Thyroid gland (tissue), 4 donors: ENCODE measurements around the gene USP48. TPM values are rescaled to one million over a fixed set of nuclear protein-coding genes. Genes with fewer than 3 reads are reported as not detected.

ENCODE experiments used
- DNase-seq, 2 donors: peaks; one replicate each; pipeline ENCODE4 v3.0.0-alpha.2; 2019
- H3K27ac ChIP-seq, 3 donors: fragments of 200-600 bp; sonication (generic); 1 replicate in 2 of 3; 2 replicates in 1 of 3; pipeline ENCODE4 v1.5.1; 2016 to 2019; ENCODE audit warnings: mild to moderate bottlenecking in 1 of 3, moderate library complexity in 1 of 3
- H3K27me3 ChIP-seq: fragments of 200-600 bp; sonication (generic); one replicate; pipeline ENCODE4 v1.5.1; 2019
- H3K36me3 ChIP-seq, 2 donors: fragments of 200-600 bp; sonication (generic); one replicate each; pipeline ENCODE4 v1.5.1; 2016 to 2019
- H3K4me1 ChIP-seq, 2 donors: fragments of 200-600 bp; sonication (generic); one replicate each; pipeline ENCODE4 v1.5.1; 2017 to 2019
- H3K4me3 ChIP-seq, 3 donors: fragments of 200-600 bp; sonication (generic); replicated peaks in 1 of 3; 1 replicate in 2 of 3; 2 replicates in 1 of 3; pipeline ENCODE4 v1.5.1; 2016; ENCODE audit warnings: mild to moderate bottlenecking in 1 of 3
- H3K9me3 ChIP-seq: fragments of 200-600 bp; sonication (generic); one replicate; pipeline ENCODE4 v1.5.1; 2017
- CTCF ChIP-seq, 6 experiments: fragments of 200-600 bp in 3 of 6; fragments of 450-650 bp in 3 of 6; sonication (generic) in 3 of 6; IDR thresholded peaks; one replicate each; pipeline ENCODE4 v1.5.1; 2016 to 2019; ENCODE audit warnings: antibody characterized with exemption in 6 of 6, mild to moderate bottlenecking in 2 of 6, inconsistent platforms in 1 of 6, moderate library complexity in 1 of 6
- POLR2A ChIP-seq, 2 donors: fragments of 450-650 bp; IDR thresholded peaks; one replicate each; pipeline ENCODE4 v1.6.1; 2017; ENCODE audit warnings: antibody characterized with exemption in 2 of 2, mild to moderate bottlenecking in 2 of 2, moderate library complexity in 1 of 2
- WGBS, 2 donors: methylation state at CpG; one replicate each; pipeline ENCODE4 v1.1.5; 2017; 5-methylcytosine and 5-hydroxymethylcytosine counted together
- intact Hi-C: fragments of 100-400 bp; cut with DNase I; formaldehyde crosslinking; loops from one replicate; pipeline ENCODE4 v1.15.1; 2023
- total RNA-seq, 4 donors: library from RNA; depleted of rRNA; stranded (reverse); fragments of >200 nt; gene quantifications; one replicate each; pipeline ENCODE4 v1.2.3, GENCODE V29; 2016

Gene USP48
- total RNA-seq, 4 donors from 2014 or later = 77.4 to 113 (median 88.5) TPM

DNA sequence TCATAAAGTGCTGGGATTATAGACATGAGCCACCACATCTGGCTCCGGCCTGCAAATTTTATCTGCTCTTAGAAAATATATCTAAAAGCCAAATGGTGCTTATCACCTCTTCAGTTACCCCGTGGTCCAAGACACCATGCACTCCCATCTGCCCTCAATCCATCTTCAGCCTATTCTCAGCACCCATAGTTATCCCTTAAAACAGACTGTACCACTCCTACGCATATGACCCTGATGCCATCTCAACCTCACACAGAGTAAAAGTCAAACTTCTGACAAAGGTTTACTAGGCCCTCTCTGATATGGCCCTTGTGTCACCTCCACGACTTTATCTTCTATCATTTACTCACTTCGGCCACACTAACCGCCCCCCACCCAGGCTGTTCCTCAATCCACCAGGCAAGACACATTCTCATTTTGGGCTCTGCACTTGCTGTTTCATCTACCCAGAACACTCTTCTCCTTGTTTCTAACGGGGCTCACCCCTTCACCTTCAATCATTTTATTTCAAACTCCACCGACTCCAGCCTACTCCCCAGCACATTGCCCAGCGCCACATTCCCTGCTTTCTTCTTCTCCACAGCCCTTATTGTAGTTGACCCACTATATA, 33.0 kb downstream of the USP48 start:
- TF ChIP-seq CTCF (IDR thresholded peaks at IDR 0.05) (no peak), POLR2A (IDR thresholded peaks at IDR 0.05) (no peak)
- Histone ChIP-seq H3K4me3 (no peak overlapping the region), H3K36me3 (peaks cover 21 to 23% of the 10 kb centered on the region in 2 donors), H3K27ac (no peak overlapping the region), H3K9me3 (no peaks in the 10 kb centered on the region), H3K4me1 (peaks cover 0 to 5% of the 10 kb centered on the region in 2 donors), H3K27me3 (no peaks in the 10 kb centered on the region)
- intact Hi-C loops = no loop called here
- 86 to 90% methylated on average over 9 of the region's 9 CpGs for WGBS, 2 donors
- DNase-seq = no peak

DNA sequence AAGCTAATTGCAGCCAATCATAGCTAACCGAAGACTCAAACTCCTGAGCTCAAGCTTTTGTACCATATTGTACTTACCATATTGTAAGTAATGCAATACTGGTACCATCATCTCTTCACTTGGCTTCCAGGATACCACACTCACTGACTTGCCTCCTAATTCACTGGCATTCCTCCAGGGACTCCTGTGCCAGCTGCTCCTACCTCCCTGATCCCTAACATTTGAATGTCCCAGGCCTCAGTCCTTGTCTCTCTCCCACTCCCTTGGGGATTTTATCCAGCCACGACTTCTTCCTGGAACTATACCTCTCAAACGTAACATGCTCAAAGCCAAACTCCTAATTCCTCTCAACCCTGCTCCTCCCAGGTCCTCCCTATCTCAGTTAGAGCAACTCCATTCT, 33.8 kb downstream of the USP48 start:
- TF ChIP-seq POLR2A (IDR thresholded peaks at IDR 0.05) = no peak
- TF ChIP-seq CTCF (IDR thresholded peaks at IDR 0.05) = no peak

GRCh38 chr1:21743476-21743875, 39.5 kb downstream of the USP48 start:
- no peak overlapping the region for H3K27ac ChIP-seq
- DNase-seq = no peak
- intact Hi-C loops = no loop called here
- H3K4me1 ChIP-seq = no peaks in the 10 kb centered on the region
- WGBS, 2 donors = 96 to 99% methylated on average over 2 of the region's 2 CpGs
- no peaks in the 10 kb centered on the region for H3K27me3 ChIP-seq
- no peak for TF ChIP-seq POLR2A (IDR thresholded peaks at IDR 0.05)
- TF ChIP-seq CTCF (IDR thresholded peaks at IDR 0.05) = no peak
- no peak overlapping the region for H3K4me3 ChIP-seq
- no peaks in the 10 kb centered on the region for H3K9me3 ChIP-seq
- H3K36me3 ChIP-seq = peaks cover 11 to 15% of the 10 kb centered on the region in 2 donors

More for the DNA sequence above, 33.8 kb downstream of the USP48 start:
- intact Hi-C loops = no loop called here
- WGBS, 2 donors = 82 to 88% methylated on average over 3 of the region's 3 CpGs
- no peak for DNase-seq
- Histone ChIP-seq H3K4me1 (no peaks in the 10 kb centered on the region), H3K9me3 (no peaks in the 10 kb centered on the region), H3K27me3 (no peaks in the 10 kb centered on the region), H3K36me3 (peaks cover 19 to 21% of the 10 kb centered on the region in 2 donors), H3K4me3 (no peak overlapping the region), H3K27ac (no peak overlapping the region)

DNA sequence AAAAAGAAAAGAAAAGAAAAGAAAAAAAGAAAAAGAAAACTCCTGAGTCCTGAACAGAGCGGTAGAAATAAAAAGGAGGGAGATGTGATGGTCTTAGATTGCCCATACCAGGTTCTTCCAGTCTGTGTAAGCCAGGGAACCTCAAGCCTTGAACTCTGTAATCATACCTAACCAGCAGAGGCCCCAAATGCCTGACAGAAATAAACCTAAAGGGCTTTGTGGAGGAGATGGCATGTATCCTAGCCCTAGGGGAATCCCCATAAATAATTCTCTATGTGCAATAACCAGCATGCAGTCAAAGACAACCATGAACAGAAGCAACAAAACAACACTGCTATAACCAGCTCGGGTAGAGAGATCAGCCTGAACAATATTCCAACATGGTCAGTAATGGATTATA, 40.4 kb downstream of the USP48 start:
- Histone ChIP-seq H3K4me3 (no peak overlapping the region), H3K27me3 (no peaks in the 10 kb centered on the region), H3K36me3 (peaks cover 6 to 11% of the 10 kb centered on the region in 2 donors), H3K4me1 (no peaks in the 10 kb centered on the region), H3K9me3 (no peaks in the 10 kb centered on the region), H3K27ac (no peak overlapping the region)
- DNase-seq = no peak
- TF ChIP-seq CTCF (IDR thresholded peaks at IDR 0.05) (no peak), POLR2A (IDR thresholded peaks at IDR 0.05) (no peak)
- 96 to 97% methylated on average over 2 of the region's 2 CpGs for WGBS, 2 donors
- intact Hi-C loops = no loop called here

DNA sequence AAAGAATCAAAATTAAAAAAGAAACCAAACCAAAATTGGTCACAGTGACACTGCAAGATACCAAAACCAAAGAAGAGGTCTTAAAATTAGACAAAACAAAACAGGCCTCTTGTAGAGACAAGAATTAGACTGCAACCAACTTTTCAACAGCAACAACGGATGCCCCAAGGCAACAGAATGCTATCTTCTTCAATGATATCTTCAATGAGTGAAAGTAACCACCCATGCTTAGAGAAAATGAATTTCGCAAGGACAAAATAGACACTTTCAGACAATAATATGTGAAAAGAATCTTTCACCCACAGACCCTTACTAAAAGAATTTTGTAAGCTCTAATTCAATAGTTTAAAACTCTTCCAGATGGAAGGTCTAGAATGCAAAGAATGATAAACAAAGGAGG, 41.7 kb downstream of the USP48 start:
- DNase-seq = no peak
- no peaks in the 10 kb centered on the region for H3K9me3 ChIP-seq
- no peak overlapping the region for H3K4me3 ChIP-seq
- no peaks in the 10 kb centered on the region for H3K27me3 ChIP-seq
- TF ChIP-seq CTCF (IDR thresholded peaks at IDR 0.05) (no peak), POLR2A (IDR thresholded peaks at IDR 0.05) (no peak)
- intact Hi-C loops = no loop called here
- peaks cover 0 to 8% of the 10 kb centered on the region in 2 donors for H3K4me1 ChIP-seq
- 96 to 98% methylated on average over 2 of the region's 2 CpGs for WGBS, 2 donors
- H3K36me3 ChIP-seq = peaks cover 0 to 7% of the 10 kb centered on the region in 2 donors
- no peak overlapping the region for H3K27ac ChIP-seq
